HUES6 (cell line): ENCODE data around the gene RXFP1.

Experiments
- H3K27ac ChIP-seq: 2 replicates; pipeline ENCODE4 v1.7.0; 2013; ENCODE audit warnings: low read depth, mild to moderate bottlenecking, low read length, inconsistent platforms
- H3K27me3 ChIP-seq: 2 replicates; pipeline ENCODE4 v1.6.1; 2013; ENCODE audit warnings: low read length; ENCODE audit not compliant: control insufficient read depth, insufficient read depth
- H3K36me3 ChIP-seq: 2 replicates; pipeline ENCODE4 v1.6.1; 2013; ENCODE audit warnings: low read length; ENCODE audit not compliant: control insufficient read depth, insufficient read depth
- H3K4me1 ChIP-seq: 2 replicates; pipeline ENCODE4 v1.6.1; 2013; ENCODE audit warnings: low read length; ENCODE audit not compliant: control insufficient read depth, insufficient read depth
- H3K4me3 ChIP-seq: 2 replicates; pipeline ENCODE4 v1.5.1; 2013; ENCODE audit warnings: low read depth, low read length
- H3K9ac ChIP-seq: one replicate; pipeline ENCODE4 v1.6.1; 2013; ENCODE audit warnings: mild to moderate bottlenecking, low read length
- H3K9me3 ChIP-seq: 2 replicates; pipeline ENCODE4 v1.6.1; 2013; ENCODE audit warnings: low read depth, low read length; ENCODE audit not compliant: control insufficient read depth, insufficient read depth

RXFP1 gene

GRCh38 chr4:158671915-158672806 is 150.5 kb downstream of the RXFP1 start, which contains the start of gene ETFDH:
ETFDH (plus strand) TSS chr4:158672296; CDS start chr4:158672457, 161 bp downstream.
- Histone ChIP-seq H3K9me3 (no peaks in the 10 kb centered on the region), H3K4me3 (peak within 1 kb of the TSS; percentile 85), H3K27ac (peak within 1 kb of the TSS; percentile 29; the same call in 1 of the 2 replicates), H3K9ac (peak within 1 kb of the TSS; percentile 80), H3K4me1 (peaks cover 6% of the 10 kb centered on the region; the same call in 1 of the 2 replicates), H3K27me3 (no peaks in the 10 kb centered on the region), H3K36me3 (peaks cover 7% of the 10 kb centered on the region; the same call in 1 of the 2 replicates)

- Histone ChIP-seq H3K27me3 (no peaks in the 10 kb centered on the region), H3K4me1 (peaks cover 6% of the 10 kb centered on the region; the same call in 1 of the 2 replicates), H3K4me3 (no peak overlapping the region), H3K27ac (no peak overlapping the region), H3K36me3 (peaks cover 7% of the 10 kb centered on the region; the same call in 1 of the 2 replicates), H3K9me3 (no peaks in the 10 kb centered on the region), H3K9ac (no peak overlapping the region)
Observed at GRCh38 chr4:158673633-158674032, 152.0 kb downstream of the RXFP1 start.

- H3K4me3 ChIP-seq = no peak overlapping the region
- no peaks in the 10 kb centered on the region for H3K36me3 ChIP-seq
- no peak overlapping the region for H3K9ac ChIP-seq
- H3K27ac ChIP-seq = no peak overlapping the region
- H3K9me3 ChIP-seq = no peaks in the 10 kb centered on the region
- H3K4me1 ChIP-seq = no peaks in the 10 kb centered on the region
- H3K27me3 ChIP-seq = no peaks in the 10 kb centered on the region
Observed at GRCh38 chr4:158676076-158676475, 154.4 kb downstream of the RXFP1 start.

- Histone ChIP-seq H3K36me3 (no peaks in the 10 kb centered on the region), H3K27ac (no peak overlapping the region), H3K4me1 (no peaks in the 10 kb centered on the region), H3K4me3 (no peak overlapping the region), H3K27me3 (no peaks in the 10 kb centered on the region), H3K9ac (no peak overlapping the region), H3K9me3 (no peaks in the 10 kb centered on the region)
Observed at GRCh38 chr4:158678767-158679166, 157.1 kb downstream of the RXFP1 start.

- Histone ChIP-seq H3K4me3 (no peak overlapping the region), H3K27ac (no peak overlapping the region), H3K36me3 (no peaks in the 10 kb centered on the region), H3K9ac (no peak overlapping the region), H3K27me3 (no peaks in the 10 kb centered on the region), H3K9me3 (no peaks in the 10 kb centered on the region), H3K4me1 (no peaks in the 10 kb centered on the region)
Observed at GRCh38 chr4:158681629-158682028, 159.9 kb downstream of the RXFP1 start.

GRCh38 chr4:158682066-158682465 is 160.4 kb downstream of the RXFP1 start:
- Histone ChIP-seq H3K36me3 (no peaks in the 10 kb centered on the region), H3K27ac (no peak overlapping the region), H3K9ac (no peak overlapping the region), H3K4me3 (no peak overlapping the region), H3K4me1 (no peaks in the 10 kb centered on the region), H3K9me3 (no peaks in the 10 kb centered on the region), H3K27me3 (no peaks in the 10 kb centered on the region)

GRCh38 chr4:158688813-158689212 is 167.1 kb downstream of the RXFP1 start:
- Histone ChIP-seq H3K4me3 (no peak overlapping the region), H3K36me3 (no peaks in the 10 kb centered on the region), H3K9ac (no peak overlapping the region), H3K27me3 (no peaks in the 10 kb centered on the region), H3K27ac (peak overlapping the region; percentile 41; the same call in 1 of the 2 replicates), H3K9me3 (no peaks in the 10 kb centered on the region), H3K4me1 (peaks cover 5% of the 10 kb centered on the region; the same call in 1 of the 2 replicates)
